GM21390 (cell line): ENCODE data around the gene GCLM.
"Not testable (repeated sequence)": the region's sequence is repeated elsewhere in the genome, so short reads cannot be mapped to it uniquely, and the experiment has no call there.

Experiments used
- ATAC-seq: cut with Tn5 transposase; IDR thresholded peaks from one replicate; pipeline ENCODE4 v1.9.1; 2021; ENCODE audit not compliant: unreplicated experiment

GCLM gene

DNA sequence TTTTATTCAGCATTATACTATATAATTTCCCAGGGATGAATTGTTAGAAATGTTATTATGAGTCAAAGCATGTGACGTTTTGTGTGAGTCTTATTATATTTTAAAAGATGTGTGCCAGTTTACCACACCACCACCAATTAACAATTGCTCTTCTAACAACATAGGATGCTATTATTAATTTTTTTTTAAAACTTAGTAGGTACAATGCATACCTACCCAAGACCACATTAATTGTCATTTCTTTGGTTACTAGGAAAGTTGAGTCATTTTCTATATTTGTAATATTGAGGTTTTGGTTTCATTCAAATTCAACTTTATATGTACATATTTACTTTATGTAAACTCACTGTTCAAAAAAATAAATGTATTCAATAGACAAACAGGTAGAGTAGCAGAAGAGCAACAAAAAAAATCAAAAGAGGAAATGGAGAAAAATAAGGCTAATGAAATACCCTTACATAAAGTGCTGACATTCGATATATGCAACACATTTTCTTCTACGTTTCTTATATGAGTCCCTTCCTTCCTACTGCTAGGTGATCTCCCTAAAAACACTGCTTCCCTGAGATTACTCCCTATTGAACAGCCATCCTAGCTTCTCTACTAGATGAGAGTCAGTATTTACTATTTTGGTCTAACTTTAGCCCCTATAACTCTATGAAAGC is 9.6 kb downstream of the GCLM start:
- no peak for ATAC-seq

DNA sequence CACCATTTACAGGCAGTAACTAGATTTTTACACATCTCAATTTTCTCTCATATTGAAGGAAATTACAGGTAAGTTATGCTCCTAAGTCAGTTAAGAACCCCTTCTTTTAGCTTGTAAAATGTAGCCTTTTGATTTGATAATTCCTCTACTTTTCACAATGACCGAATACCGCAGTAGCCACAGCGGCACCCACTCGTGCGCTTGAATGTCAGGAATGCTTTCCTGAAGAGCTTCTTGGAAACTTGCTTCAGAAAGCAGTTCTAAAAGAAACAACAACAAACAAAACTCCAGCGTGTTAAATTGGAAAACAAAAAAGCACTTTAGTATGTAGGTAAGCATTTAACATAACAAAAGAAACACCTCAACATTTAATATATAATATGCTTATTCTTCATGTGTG is 20.3 kb downstream of the GCLM start:
- no peak for ATAC-seq

DNA sequence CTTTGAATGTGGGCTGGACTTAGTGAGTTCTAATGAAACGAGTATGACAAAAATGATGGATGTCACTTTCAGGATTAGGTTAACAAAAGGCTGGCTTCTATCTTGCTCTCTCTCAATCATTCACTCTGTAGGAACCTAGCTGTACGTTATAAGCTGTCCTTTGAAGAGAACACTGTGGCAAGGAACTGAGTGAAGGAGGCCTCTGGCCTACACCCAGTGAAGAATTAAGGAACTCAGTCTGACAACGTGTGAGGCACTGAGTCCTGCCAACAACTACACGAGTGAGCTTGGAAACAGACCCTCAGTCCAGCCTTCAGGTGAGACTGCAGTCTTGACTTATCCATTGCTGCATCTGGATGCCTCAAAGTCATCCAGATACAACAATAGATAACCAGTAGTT is 27.0 kb downstream of the GCLM start:
- no peak for ATAC-seq

DNA sequence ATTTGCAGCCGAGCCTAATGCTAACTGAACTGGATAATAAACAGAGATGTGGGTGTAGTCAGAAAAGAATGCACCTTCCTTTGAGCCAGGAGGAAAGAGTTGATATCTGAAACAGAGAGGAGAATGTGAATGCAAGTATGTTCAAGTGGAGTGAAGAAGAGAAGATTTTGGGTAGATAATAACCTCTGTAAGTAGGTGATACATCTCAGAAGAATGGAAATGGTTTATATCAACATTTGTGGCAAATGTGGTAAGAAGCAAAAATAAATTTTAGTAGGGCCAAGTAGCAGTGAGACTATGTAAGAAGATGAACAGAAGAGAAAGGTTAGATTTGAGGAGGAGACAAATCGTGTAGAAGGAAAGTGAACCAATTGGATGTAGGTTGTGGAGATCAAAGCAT is 28.5 kb downstream of the GCLM start:
- ATAC-seq = no peak

DNA sequence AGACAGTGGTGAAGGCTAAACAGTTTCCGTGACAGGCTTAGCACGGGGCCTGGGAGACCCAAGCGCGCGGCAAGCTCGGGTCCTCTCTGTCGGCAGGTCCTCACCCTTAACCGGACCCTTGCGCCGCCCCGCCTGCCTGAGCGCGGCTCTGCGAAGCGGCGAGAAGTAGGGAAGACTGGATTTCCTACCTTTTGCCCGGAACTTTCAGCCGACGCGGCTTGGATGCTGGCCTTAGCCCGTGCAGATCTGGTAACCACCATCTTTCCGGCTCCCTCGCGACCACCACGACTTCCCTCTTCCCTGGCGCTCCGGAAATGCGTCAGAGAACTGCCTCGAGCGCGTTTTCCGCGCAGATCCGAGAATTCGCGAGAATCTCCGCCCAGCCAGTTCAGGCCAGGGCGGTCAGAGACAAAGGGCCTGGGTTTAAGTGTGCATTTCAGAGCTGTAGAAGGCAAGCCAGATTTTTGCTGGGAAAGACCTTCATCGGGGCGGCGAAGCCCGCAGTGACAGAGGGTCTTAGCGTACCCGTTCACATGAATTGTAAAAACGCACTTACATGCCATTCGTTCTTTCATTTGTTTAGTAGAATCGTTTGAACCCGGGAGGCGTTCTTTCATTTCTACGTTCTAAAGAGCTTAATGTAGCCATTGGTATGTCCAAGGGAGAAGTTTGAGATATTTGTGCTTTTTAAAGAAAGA is 30.2 kb downstream of the GCLM start, which contains the start of gene DNTTIP2:
Gene DNTTIP2, minus strand, starts transcription at position 318 of the 698 bp plus-strand sequence. Its CDS starts 58 bp downstream, at position 260.
- peak; percentile 97 for ATAC-seq

DNA sequence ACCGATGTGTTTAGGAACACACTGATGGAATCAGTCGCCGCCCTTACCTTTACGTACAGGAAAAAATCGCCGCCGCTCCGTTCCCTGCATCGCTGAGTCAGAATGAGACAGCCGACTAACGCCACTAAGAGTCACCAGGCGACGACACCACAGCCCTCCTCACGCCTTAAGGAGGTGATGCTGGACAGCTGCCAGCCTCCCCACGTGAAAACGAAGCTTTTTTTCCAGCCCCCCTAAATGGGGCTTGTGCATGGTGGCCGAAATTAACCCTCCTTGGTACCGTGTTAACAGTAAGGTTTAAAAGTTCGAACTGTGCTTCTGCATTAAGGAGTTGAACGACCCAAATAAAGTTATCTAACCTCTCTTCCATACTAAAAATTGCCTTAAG is 30.7 kb downstream of the GCLM start:
- peak; percentile 56 for ATAC-seq

DNA sequence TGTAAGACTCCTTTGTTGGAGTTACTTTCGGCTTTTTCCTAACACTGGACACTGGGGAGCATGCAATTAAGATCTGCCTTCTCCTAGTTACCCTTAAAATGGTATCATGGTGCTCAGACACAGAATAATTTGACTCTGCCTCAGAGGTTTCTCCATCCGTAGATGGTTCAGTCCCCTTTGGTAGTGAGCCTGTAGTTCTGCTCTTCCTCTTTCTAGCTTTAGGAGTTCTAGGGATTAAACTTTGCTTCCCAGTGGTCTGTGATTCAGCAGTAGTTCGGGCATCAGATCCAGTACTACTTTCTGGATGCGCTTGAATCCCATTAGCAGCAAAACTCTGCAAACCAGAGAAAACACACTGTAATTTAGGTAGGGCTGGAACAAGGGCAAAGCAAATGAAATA is 31.7 kb downstream of the GCLM start:
- ATAC-seq = no peak

DNA sequence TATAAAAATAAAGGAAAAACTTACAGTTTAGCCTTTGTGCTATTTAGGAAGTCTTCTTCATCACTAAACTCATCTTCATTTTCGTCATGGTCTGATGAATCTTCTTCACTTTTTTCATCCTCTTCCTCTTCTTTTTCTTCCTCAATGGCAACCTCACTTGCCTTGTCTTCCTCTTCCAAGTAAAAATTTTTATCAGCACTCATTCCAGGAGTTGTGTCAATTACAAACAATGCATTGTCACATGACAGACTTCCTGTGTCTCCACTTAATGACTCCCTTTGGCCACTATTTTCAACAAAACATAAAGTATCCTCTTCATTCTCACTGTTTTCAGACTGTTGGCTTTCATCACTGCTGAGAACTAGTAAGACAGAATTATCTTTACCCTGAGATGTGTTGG is 33.0 kb downstream of the GCLM start:
- ATAC-seq = no peak

DNA sequence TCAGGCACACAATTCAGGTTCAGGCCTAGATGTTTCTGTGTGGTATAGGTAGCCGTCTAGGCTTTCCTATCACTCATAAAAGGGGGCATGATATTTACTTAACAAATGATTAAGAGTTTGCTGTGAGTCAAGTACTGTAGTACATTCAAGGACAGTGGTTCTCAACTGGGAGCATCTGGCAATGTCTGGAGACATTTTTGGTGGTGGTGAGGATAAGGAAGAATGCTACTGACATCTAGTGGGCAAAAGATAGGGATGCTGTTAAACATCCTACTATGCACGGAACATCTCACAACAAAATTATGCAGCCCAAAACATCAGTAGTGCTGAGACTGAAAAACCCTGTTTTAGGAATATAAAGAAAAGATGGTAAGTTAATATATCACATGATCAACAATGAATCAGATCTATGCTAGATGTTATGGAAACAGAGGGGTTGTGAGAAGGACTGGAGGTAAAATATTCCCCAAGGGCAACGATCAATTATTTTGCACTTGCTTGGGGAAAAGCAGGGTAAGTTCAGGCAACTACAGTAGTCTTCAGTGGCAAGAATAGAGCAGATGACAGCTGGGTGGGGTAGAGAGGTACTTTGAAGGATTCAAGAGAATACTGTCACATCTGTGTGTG is 35.1 kb downstream of the GCLM start:
- ATAC-seq = no peak

DNA sequence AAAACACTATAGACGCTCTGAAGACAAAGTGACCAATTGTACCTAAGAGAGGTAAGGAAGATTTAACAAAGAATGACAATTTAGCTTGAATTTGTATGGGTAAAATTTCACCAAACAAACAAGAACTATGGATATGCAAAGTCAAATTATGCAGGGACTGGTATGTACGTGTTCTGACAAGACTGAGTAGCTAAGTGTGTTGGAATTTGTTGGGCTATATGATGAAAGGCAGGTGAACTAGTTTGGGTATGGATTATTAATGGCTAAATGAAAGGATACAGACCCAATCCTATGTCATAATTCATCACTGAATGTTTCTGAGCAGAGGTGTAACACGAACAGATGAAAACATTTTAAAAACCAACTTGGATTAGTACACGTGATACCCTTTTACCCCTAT is 37.9 kb downstream of the GCLM start:
- no peak for ATAC-seq

DNA sequence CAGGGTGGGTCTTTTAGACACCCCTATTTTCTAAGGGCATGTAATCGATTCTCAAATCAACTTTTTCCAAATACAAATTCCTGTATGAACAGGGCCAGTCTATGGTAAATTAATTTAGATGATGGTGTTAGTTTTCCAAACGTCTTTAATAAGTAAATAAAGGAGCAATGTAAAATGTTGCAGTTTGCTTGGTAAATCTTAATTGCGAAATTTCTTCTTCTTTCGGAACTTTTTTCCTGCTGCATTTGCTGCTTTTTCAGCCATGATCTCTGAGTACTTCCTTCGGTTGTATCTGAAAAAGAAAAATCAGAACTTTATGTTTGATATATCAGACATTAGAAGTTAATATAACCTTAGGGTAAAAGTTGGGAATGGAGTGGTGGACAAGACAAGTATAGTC is 39.6 kb downstream of the GCLM start:
- no peak for ATAC-seq

DNA sequence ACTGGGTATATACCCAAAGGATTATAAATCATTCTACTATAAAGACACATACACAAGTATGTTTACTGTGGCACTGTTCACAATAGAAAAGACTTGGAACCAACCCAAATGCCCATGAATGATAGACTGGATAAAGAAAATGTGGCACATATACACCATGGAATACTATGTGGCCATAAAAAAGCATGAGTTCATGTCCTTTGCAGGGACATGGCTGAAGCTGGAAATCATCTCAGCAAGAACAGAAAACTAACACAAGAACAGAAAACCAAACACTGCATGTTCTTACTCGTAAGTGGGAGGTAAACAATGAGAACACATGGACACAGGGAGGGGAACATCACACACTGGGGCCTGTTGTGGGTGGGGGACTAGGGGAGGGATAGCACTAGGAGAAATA is 40.7 kb downstream of the GCLM start:
- ATAC-seq = not testable (repeated sequence)

DNA sequence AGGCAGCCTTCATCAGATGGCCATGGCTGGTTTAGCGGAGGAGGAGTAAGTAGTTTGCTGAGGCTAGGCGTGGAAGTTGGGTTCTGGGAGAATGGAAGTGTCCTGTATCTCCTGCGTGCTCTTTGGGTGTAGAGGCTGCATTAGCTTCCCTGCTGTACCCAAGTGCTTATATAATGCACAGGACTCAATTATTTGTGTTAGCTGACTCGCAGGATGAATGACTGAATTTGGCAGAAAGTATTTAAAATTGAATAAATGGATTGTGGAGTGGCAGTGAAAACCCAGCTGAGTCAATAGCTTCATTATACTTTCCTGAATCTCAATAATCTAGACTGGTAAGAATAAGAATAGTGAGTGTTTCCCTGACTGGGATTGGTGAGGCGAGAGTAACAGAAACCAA is 44.0 kb downstream of the GCLM start:
- ATAC-seq = no peak

DNA sequence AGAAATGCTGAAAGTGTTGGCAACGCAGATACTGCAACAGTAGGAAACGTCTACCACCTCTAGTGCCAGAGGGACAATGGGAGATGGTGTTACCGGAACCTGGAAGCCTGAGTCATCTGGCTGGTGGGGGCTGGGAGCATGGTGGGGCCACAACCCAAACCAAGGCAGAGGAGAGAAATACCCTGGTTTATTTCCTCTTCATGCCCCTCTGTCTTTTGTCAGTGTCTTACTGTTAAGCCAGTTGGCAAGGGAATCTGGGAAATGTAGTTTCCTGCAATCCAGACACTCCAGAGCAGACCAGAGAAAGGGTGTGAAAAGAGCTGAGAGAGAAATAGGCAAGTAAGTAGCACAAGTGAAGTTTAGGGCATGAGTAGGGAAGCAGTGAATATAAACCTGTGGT is 45.1 kb downstream of the GCLM start:
- no peak for ATAC-seq

DNA sequence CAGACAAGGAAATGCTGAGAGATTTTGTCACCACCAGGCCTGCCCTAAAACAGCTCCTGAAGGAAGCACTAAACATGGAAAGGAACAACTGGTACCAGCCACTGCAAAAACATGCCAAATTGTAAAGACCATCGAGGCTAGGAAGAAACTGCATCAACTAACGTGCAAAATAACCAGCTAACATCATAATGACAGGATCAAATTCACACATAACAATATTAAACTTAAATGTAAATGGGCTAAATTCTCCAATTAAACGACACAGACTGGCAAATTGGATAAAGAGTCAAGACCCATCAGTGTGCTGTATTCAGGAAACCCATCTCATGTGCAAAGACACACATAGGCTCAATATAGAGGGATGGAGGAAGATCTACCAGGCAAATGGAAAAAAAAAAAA is 51.6 kb downstream of the GCLM start:
- ATAC-seq = not testable (repeated sequence)

DNA sequence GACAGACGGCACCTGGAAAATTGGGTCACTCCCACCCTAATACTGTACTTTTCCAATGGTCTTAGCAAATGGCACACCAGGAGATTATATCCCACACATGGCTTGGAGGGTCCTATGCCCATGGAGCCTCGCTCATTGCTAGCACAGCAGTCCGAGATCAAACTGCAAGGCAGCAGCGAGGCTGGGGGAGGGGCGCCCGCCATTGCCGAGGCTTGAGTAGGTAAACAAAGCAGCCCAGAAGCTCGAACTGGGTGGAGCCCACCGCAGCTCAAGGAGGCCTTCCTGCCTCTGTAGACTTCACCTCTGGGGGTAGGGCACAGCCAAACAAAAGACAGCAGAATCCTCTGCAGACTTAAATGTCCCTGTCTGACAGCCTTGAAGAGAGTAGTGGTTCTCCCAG is 53.2 kb downstream of the GCLM start:
- ATAC-seq = not testable (repeated sequence)

DNA sequence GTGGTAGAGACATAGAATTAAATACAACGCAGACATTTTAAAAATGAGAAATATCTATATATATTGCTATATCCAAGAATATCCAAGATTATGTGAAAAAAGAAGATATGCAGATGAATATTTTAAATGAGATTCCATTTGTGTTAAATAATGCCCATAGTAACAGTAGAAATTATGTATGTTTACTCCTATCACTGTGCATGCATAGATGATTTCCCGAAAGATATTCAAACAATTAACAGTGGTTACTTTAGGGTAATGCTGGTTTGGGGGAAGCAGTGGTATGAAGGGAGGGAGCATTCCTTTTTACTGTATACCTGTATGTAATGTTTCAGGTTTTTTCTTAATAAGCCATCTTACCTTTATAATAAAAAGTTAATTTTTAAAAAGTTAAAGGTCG is 55.3 kb downstream of the GCLM start:
- no peak for ATAC-seq

DNA sequence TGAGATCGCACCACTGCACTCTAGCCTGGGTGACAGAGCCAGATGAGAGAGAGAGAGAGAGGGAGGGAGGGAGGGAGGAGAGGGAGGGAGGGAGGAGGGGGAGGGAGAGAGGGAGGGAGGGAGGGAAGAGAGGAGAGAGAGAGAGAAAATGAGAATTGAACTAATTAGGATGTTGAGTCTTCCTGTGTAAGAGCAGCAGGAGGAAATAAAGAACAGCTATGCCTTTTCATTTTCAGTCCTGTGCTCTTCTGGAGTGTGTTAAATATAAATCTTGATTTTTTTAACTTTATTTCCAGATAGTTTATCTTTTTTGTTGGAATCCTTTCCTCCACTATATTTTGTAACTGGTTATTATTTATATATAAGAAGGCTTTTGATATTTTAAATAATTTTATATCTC is 57.4 kb downstream of the GCLM start:
- ATAC-seq = no peak

DNA sequence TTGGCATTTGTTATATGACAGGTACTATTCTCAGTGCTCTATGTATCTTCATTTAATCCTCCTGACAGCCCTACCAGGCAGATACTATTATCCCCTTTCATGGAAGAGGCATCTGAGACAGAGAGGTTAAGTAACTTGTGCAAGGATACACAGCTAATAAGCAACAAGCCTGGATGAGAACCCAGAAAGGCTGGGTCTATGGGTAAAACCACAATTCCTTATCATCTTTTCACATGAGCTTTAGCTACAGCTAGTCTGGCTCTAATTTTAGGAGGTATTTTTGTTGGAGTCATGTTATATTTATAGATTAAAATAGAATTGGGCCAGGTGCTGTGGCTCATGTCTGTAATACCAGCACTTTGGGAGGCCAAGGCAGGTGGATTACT is 57.9 kb downstream of the GCLM start:
- ATAC-seq = no peak

DNA sequence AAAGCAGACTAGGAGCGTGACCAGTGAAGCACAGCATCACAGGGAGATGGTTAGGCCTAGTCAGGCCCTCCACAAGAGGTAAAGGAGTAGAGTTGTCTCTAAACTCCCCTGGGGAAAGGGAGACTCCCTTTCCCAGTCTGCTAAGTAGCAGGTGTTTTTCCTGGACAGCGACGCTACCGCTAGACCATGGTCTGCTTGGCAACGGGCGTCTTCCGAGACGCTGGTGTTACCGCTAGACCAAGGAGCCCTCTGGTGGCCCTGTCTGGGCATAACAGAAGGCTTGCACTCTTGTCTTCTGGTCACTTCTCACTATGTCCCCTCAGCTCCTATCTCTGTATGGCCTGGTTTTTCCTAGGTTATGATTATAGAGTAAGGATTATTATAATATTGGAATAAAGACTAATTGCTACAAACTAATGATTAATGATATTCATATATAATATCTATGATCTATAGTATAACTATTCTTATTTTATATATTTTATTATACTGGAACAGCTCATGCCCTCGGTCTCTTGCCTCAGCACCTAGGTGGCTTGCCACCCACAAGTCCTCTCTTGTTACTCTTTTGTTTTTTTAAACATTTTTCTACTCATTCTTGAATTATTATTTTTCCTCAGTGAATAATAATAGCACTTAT is 58.4 kb downstream of the GCLM start:
- not testable (repeated sequence) for ATAC-seq

DNA sequence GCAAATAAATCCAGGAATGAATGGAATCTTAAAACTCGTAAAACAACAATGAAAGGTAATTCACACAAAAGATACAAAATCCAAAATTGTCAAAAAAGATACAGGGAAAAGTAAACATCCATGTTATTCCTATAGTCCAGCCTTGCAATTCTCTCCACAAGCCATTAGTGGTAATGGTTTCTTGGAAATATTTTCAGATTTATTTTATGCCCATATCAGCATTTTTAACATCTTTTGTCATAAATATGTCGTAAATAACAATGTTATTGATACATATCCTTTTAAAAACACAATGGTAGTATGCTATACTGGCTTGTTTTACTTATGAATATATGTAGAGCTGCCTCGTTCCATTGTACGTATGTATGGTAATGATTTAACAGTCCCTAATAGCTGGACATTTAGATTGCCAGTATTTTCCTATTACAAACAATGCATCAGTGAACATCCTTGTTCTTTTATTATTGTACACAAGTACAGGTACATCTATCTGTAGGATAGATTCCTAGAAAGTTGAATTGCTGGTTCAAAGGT is 60.8 kb downstream of the GCLM start:
- no peak for ATAC-seq
